Osteoblast (primary cell): ENCODE measurements around the gene SERPINB6. TPM values are rescaled to one million over a fixed set of nuclear protein-coding genes. Genes with fewer than 3 reads are reported as not detected.

Source experiments
- DNase-seq: peaks from one replicate; pipeline ENCODE4 v3.0.0; 2011; ENCODE audit warnings: low spot score, mixed read lengths; ENCODE audit not compliant: insufficient read length; ENCODE audit errors: missing footprints
- H2AFZ ChIP-seq: 2 replicates; pipeline ENCODE4 v1.6.0; 2011; ENCODE audit warnings: mild to moderate bottlenecking, low read length
- H3K27ac ChIP-seq: 2 replicates; pipeline ENCODE4 v1.5.1; 2011; ENCODE audit warnings: mild to moderate bottlenecking, low read depth, low read length, moderate library complexity
- H3K27me3 ChIP-seq: 2 replicates; pipeline ENCODE4 v1.6.0; 2012; ENCODE audit warnings: mild to moderate bottlenecking, control low read depth, inconsistent platforms, low read length, moderate library complexity; ENCODE audit not compliant: insufficient read depth
- H3K36me3 ChIP-seq: 2 replicates; pipeline ENCODE4 v1.5.1; 2011; ENCODE audit warnings: mild to moderate bottlenecking, low read length, control low read depth, moderate library complexity; ENCODE audit not compliant: insufficient read depth
- H3K4me1 ChIP-seq: 2 replicates; pipeline ENCODE4 v1.5.1; 2011; ENCODE audit warnings: mild to moderate bottlenecking, low read length, control low read depth, moderate library complexity; ENCODE audit not compliant: insufficient read depth
- H3K4me2 ChIP-seq: 2 replicates; pipeline ENCODE4 v1.6.0; 2011; ENCODE audit warnings: mild to moderate bottlenecking, low read length; ENCODE audit not compliant: insufficient read depth
- H3K4me3 ChIP-seq: fragments of 200-600 bp; sonication (generic); 3 replicates; pipeline ENCODE4 v1.5.1; 2012; ENCODE audit warnings: mild to moderate bottlenecking, low read length, inconsistent platforms; ENCODE audit not compliant: insufficient read depth
- H3K79me2 ChIP-seq: 2 replicates; pipeline ENCODE4 v1.6.0; 2012; ENCODE audit warnings: mild to moderate bottlenecking, low read length, control low read depth, inconsistent platforms; ENCODE audit not compliant: insufficient read depth
- H3K9me3 ChIP-seq: 2 replicates; pipeline ENCODE4 v1.5.1; 2011; ENCODE audit warnings: low read depth, low read length, control low read depth
- H4K20me1 ChIP-seq: 2 replicates; pipeline ENCODE4 v1.6.0; 2012; ENCODE audit warnings: mild to moderate bottlenecking, low read length, control low read depth; ENCODE audit not compliant: insufficient read depth
- total RNA-seq: library from RNA; depleted of rRNA; stranded (reverse); fragments of >200 nt; gene quantifications from 2 replicates; pipeline ENCODE4 v1.2.3, GENCODE V29; 2012
- TF ChIP-seq, protein P1 (sequence below): IDR thresholded peaks from 2 replicates; pipeline ENCODE4 v1.5.1; 2011; ENCODE audit warnings: mild to moderate bottlenecking, low read depth, low read length, moderate library complexity; ENCODE audit errors: extremely low read depth

Gene SERPINB6
- total RNA-seq, 1 donor = 83.2 TPM

DNA sequence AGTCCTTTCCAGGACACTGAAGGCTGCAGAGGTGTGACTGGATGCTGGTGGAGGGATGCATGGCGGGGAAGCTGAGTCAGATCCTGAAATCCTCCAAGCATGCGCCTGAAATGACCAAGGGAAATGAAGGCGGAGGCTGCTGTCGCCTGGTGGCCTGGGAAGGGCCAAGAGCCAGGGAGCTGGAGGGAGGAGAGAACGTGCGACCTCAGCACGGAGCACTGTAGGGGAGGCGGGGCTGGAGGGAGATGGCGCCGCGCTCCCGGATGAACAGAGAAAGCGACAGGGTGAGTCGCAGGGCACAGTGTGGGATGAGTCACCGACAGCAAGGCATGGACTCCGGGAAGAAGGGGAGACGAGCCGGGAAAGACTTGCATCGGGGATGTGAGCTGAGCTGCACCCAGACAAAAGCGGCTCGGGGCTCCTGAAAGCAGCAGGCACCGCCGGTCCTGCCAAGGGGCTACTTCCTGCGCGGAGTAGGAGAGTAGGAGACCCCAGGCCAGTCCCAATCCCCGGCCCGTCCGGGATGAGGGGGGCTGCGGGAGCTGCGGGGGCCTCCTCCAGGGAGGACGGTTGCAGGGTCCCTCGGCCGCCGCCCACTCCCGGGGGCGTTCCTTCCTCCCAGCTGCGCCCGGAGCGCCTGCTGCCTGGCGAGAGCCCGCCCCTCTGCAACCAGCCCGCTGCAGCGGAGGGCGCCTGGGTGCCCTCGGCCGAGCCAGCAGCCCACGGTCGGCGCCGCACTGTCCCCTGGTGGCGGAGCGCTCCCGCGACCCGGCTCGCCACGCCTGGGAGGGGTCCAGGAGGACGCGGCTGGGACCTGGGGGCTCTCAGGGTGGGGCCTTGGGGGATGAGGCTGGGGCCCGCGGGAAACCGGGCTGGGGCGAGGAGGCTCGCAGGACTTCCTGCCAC is 17.3 kb upstream of the SERPINB6 start:
- peaks cover 26% of the 10 kb centered on the region for H3K4me1 ChIP-seq
- TF ChIP-seq, protein P1, sequence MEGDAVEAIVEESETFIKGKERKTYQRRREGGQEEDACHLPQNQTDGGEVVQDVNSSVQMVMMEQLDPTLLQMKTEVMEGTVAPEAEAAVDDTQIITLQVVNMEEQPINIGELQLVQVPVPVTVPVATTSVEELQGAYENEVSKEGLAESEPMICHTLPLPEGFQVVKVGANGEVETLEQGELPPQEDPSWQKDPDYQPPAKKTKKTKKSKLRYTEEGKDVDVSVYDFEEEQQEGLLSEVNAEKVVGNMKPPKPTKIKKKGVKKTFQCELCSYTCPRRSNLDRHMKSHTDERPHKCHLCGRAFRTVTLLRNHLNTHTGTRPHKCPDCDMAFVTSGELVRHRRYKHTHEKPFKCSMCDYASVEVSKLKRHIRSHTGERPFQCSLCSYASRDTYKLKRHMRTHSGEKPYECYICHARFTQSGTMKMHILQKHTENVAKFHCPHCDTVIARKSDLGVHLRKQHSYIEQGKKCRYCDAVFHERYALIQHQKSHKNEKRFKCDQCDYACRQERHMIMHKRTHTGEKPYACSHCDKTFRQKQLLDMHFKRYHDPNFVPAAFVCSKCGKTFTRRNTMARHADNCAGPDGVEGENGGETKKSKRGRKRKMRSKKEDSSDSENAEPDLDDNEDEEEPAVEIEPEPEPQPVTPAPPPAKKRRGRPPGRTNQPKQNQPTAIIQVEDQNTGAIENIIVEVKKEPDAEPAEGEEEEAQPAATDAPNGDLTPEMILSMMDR = peak; percentile 62
- peak overlapping the region; percentile 72 for H2AFZ ChIP-seq

DNA sequence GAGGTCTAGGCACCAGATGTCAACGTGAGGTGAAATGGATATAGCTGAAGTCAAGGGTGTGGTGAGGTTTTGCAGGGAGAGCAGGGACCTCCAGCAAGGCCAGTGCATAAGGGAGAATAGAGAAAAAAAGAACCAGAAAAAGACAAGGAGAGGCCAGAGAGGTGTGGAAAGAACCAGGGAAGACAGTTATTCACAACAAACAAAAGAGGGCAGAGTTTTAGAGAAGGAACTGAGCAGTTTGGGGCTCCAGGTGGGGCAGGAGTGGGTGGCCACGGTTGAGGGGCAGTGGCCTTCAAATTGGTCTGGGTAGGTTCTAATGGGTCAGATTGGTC is 16.7 kb upstream of the SERPINB6 start:
- Histone ChIP-seq H3K4me1 (peaks cover 27% of the 10 kb centered on the region), H3K79me2 (no peaks in the 10 kb centered on the region), H3K36me3 (no peaks in the 10 kb centered on the region), H3K27me3 (no peaks in the 10 kb centered on the region), H3K27ac (peak overlapping the region; percentile 100), H3K4me2 (peak overlapping the region; percentile 98), H4K20me1 (no peaks in the 10 kb centered on the region), H3K9me3 (no peaks in the 10 kb centered on the region), H2AFZ (peak overlapping the region; percentile 72), H3K4me3 (peak overlapping the region; percentile 85)
- TF ChIP-seq, protein P1 = no peak
- no peak for DNase-seq

More for the DNA sequence above, 17.3 kb upstream of the SERPINB6 start:
- H3K27me3 ChIP-seq = no peaks in the 10 kb centered on the region
- H3K79me2 ChIP-seq = no peaks in the 10 kb centered on the region
- H3K4me3 ChIP-seq = peak overlapping the region; percentile 85
- DNase-seq = peak; percentile 89
- no peaks in the 10 kb centered on the region for H3K36me3 ChIP-seq
- no peaks in the 10 kb centered on the region for H4K20me1 ChIP-seq
- peak overlapping the region; percentile 98 for H3K4me2 ChIP-seq
- H3K27ac ChIP-seq = peak overlapping the region; percentile 100
- no peaks in the 10 kb centered on the region for H3K9me3 ChIP-seq

DNA sequence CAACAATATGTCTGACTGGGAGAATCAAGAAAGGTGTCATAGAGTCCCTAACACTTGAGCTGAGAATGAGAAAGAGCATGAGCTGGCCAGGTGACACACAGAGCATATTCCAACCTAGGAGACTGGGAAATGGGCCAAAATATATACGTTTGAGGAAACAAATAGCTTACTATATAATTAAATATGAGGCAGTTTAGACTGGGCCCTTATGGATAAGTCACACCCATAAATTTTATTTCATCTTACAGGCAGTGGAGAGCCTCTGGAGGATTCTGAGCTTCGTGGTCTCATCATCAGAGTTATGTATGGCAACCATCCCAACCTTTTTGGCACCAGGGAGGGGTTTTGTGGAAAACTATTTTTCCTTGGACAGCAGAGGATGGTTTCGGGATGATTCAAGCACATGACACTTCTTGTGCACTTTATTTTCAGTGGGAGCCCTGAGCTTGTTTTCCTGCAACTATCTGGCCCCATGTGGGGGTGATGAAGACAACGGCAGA is 15.4 kb upstream of the SERPINB6 start:
- no peaks in the 10 kb centered on the region for H3K79me2 ChIP-seq
- H4K20me1 ChIP-seq = no peaks in the 10 kb centered on the region
- TF ChIP-seq, protein P1 = no peak
- H2AFZ ChIP-seq = no peak overlapping the region
- H3K4me1 ChIP-seq = peaks cover 40% of the 10 kb centered on the region
- DNase-seq = peak; percentile 66
- peak overlapping the region; percentile 69 for H3K27ac ChIP-seq
- H3K36me3 ChIP-seq = no peaks in the 10 kb centered on the region
- H3K4me3 ChIP-seq = no peak overlapping the region
- no peaks in the 10 kb centered on the region for H3K27me3 ChIP-seq
- H3K9me3 ChIP-seq = no peaks in the 10 kb centered on the region
- peak overlapping the region; percentile 54 for H3K4me2 ChIP-seq

GRCh38 chr6:2984738-2985406 is 13.5 kb upstream of the SERPINB6 start:
- H3K9me3 ChIP-seq = no peaks in the 10 kb centered on the region
- TF ChIP-seq, protein P1 = no peak
- H3K4me1 ChIP-seq = peaks cover 51% of the 10 kb centered on the region

More at GRCh38 chr6:2984738-2985406, 13.5 kb upstream of the SERPINB6 start:
- Histone ChIP-seq H3K36me3 (no peaks in the 10 kb centered on the region), H3K4me2 (no peak overlapping the region), H3K27ac (no peak overlapping the region), H3K79me2 (no peaks in the 10 kb centered on the region), H3K27me3 (no peaks in the 10 kb centered on the region), H4K20me1 (no peaks in the 10 kb centered on the region), H2AFZ (no peak overlapping the region), H3K4me3 (no peak overlapping the region)
- DNase-seq = no peak
